NCI-H524 (cell line): ENCODE results near the gene CACNB3.
"Not testable (repeated sequence)": the region's sequence is repeated elsewhere in the genome, so short reads cannot be mapped to it uniquely, and the experiment has no call there.

Source experiments
- DNase-seq, 2 experiments: peaks; one replicate each; lab custom pipeline; 2025; lab: John Stamatoyannopoulos, UW

Gene CACNB3

GRCh38 chr12:48818831-48819590, 715 bp downstream of the CACNB3 start:
- DNase-seq = peak; percentile 49 to 53

GRCh38 chr12:48819986-48820725, 1.9 kb downstream of the CACNB3 start:
- no peak for DNase-seq

GRCh38 chr12:48822139-48822538, 3.8 kb downstream of the CACNB3 start:
- DNase-seq = no peak

- no peak for DNase-seq
Observed at GRCh38 chr12:48822711-48823110, 4.4 kb downstream of the CACNB3 start.

GRCh38 chr12:48823281-48823680, 5.0 kb downstream of the CACNB3 start:
- no peak for DNase-seq

GRCh38 chr12:48824112-48824511, 5.8 kb downstream of the CACNB3 start:
- no peak for DNase-seq

GRCh38 chr12:48824905-48825304, 6.6 kb downstream of the CACNB3 start:
- DNase-seq = no peak

GRCh38 chr12:48826209-48826855, 8.0 kb downstream of the CACNB3 start:
- no peak for DNase-seq

- DNase-seq = no peak
Observed at GRCh38 chr12:48827026-48827425, 8.7 kb downstream of the CACNB3 start.

GRCh38 chr12:48827513-48828096, 9.3 kb downstream of the CACNB3 start:
- no peak for DNase-seq

- DNase-seq = no peak
Observed at GRCh38 chr12:48828293-48828692, 10.0 kb downstream of the CACNB3 start.

- no peak for DNase-seq
Observed at GRCh38 chr12:48828841-48829575, 10.7 kb downstream of the CACNB3 start.

- no peak for DNase-seq
Observed at GRCh38 chr12:48831257-48831656, 13.0 kb downstream of the CACNB3 start.

- no peak for DNase-seq
Observed at GRCh38 chr12:48832321-48833060, 14.2 kb downstream of the CACNB3 start.

- DNase-seq = no peak
Observed at GRCh38 chr12:48838048-48838447, 19.8 kb downstream of the CACNB3 start.

- not testable (repeated sequence) for DNase-seq
Observed at GRCh38 chr12:48842021-48842420, 23.7 kb downstream of the CACNB3 start.

GRCh38 chr12:48851883-48852733, 33.8 kb downstream of the CACNB3 start, which contains the start of gene DDX23:
TSS of gene DDX23 (minus strand) at chr12:48852163. CDS start at chr12:48845782, 6,381 bp downstream.
- peak; percentile 96 for DNase-seq

GRCh38 chr12:48852734-48853688, 34.7 kb downstream of the CACNB3 start:
- peak; percentile 66 to 85 for DNase-seq

GRCh38 chr12:48854488-48854887, 36.2 kb downstream of the CACNB3 start:
- no peak for DNase-seq
